T-helper 1 cell treated with Interleukin-12 subunit alpha and Interleukin-12 subunit beta and Interleukin-4 antibody, amounts not matched to agents 30 ng/mL and 1 ng/mL, for 36 hours (primary cell): ENCODE results near the gene EEFSEC. TPM values are rescaled to one million over a fixed set of nuclear protein-coding genes. Genes with fewer than 3 reads are reported as not detected.

Source experiments
- intact Hi-C: fragments of 100-400 bp; cut with micrococcal nuclease; formaldehyde crosslinking; loops from one replicate; pipeline ENCODE4 v1.15.1; 2024
- total RNA-seq: library from RNA; stranded (reverse); gene quantifications from 2 replicates; pipeline ENCODE4 v1.2.3, GENCODE V29; 2022

Gene EEFSEC
- total RNA-seq, 1 donor from 2014 or later = 15.9 TPM

DNA sequence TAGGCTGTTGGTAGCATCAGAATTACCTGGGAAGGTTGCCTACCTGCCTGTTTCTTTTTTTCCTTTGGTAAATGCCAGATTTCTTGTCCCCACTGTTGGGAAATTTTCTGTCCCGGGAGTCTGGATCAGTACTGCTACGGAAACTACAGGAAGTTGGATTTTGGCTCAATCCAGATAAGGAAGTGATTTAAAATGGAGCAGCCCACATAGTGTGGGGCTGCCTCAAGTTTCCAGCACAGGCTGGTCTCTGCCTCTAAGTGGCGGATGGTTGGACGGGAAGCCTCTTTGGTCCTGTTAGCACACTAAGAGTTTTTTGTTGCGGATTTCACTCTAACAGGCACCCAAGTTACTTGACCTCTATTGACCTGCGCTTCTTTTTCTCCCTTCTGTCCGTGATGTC is 54.7 kb downstream of the EEFSEC start:
- intact Hi-C loops = no loop called here

DNA sequence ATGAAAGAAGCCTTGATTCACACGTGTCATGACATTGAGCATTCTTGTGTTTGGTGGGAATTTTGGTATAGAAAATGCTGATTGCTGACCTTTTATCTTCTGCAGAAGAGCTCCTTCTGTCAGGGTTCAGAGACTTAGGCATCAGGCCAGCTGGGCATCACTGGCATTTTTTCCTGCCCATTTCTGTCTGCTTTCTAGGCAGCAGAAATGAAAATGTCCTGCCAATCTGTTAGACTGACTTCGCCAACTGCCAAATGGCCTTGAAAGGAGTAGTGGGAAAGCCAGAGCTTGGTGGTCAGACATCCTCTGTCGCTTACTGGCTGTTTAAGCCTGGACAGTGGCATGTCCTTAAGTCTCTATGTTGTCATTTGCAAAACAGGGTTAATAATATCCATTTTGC is 57.4 kb downstream of the EEFSEC start:
- intact Hi-C loops = no loop called here

DNA sequence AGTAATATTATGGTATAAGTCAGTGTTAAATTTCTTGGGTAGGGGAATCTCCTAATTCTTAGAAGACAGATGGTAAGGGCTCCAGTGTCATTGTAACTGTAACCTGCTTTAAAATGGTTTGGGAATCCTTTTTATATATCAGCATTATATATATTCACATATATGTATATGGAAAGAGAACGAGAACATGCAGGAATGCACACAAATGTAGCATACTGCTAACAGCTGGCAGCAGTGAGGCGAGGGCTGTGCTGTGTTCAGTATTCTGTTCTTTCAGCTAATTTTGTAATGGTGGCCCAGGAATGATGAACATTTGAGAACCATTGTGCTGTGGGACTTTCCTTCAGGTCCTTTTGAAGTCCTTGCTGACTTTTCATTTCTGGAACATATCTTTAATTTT is 60.8 kb downstream of the EEFSEC start:
- intact Hi-C loops = no loop called here

DNA sequence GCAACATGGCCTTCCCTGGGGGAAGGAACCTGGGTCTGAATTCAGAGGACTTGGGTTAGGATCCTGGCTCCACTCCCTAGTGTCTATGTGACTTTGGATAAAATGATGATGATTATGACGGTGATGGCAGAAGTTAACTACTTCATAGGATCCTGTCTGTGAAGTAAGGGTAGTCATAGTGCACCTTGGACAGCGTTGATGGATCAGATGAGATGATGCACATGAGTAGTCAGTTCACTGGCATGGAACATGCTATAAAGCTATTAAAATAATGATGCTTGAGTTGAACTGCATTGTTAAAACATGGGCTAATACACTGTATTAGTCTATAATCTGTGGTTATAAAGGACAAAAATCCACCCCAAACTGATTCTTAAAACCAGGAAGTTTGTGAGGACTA is 62.0 kb downstream of the EEFSEC start:
- intact Hi-C loops = no loop called here

DNA sequence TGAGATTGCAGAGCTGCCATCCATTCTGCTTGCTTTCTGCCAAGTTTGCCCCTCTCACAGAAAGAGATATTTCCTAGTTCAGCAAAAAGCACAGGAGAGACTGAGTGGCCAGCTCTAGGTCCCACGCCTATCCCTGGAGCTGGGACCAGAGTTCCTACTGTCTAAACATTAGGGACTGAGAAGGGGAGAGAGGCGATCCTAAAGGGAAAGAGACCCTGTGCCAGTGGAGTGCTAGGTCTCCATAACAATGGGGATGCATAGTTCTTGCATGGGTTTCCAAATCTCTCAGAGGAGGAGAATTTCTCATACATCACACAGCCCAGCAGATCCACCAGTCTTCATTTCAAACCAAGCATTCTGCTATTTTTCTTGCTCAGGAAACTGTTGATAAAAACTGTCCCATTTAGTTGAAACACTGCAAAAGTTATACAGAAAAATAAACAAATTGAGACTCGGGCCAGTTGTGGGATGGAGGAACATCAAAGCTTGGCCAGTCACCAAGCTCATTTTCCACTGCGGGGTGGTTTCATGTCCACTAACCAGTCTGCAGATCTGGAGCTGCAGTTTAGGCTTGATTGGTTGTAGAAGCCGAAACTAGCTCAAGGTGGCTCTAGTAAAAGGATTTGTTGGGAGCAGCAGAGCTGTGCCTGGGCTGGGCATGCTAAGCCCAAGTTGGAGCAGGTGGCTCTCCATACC is 62.7 kb downstream of the EEFSEC start:
- intact Hi-C loops = no loop called here

DNA sequence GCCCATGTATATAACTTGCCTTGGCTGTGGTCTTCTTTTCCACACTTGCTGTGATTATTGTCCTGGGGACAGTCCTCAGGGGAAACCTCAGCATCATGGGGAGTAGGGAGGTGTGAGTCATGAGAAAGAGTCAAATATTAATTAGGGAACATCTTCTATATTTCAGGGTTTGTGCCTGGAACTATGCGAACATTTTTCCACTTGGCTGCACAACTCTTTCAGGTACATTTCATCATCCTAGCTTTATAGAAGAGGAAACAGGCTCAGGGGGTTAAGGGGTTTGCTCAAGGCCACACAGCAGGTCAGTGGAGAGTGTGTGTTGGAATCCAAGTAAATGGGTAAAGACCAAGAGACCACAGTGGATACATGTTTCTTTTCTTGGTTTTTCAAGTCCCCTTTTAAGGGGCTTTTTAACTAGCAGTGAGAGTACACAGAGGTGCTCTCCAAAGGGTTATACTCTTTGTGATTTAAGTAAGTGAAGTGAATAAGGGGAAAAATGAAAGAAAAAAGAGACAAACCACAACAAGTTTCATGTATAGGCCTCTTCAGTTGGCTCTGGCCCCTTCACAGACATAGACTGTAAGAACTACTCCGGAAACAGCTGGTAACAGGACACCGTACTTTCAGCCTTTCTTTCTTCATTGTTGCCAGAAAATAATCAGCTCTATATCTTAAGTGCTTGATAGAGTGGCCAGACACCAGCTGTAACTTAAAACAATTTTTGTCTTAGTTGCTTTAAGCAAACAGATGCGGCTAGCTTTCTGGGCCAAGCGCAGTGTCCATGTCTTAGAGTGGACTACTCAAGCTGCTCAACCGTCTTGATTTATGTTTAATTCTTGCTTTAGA is 64.6 kb downstream of the EEFSEC start:
- intact Hi-C loops = no loop called here

DNA sequence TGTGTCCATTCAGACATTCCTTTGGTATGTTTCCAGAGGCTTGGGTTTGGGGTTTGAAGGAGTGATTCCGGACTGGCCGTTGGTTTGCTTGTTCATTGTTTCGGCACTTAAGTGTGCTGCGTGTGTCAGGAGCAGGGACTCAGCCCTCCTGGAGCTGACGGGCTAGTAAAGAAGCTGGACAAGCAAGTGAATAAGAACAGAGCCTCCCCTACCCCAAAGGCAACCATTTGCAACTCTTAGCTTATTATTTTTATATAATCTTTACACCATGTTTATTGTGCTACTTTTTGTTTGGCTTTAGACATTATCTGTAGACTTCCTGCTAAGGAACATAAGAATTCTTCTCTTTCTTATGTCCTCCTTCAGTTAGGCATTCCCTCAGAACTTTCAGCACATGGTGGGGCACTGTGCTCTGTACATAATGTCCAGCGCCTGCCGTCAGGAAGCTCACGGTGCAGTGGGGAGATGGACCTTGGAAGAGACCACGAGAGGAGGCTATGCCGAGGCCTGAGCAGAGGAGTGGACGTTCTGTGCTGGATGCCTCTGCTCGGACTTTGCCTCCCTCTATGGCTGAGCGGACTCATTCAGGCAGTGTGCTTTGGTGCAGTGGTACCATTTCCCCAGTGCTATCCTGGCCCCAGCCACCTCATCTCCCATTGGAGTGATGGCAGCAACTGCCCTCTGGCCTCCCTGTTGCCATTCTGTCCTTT is 65.4 kb downstream of the EEFSEC start:
- intact Hi-C loops = no loop called here

DNA sequence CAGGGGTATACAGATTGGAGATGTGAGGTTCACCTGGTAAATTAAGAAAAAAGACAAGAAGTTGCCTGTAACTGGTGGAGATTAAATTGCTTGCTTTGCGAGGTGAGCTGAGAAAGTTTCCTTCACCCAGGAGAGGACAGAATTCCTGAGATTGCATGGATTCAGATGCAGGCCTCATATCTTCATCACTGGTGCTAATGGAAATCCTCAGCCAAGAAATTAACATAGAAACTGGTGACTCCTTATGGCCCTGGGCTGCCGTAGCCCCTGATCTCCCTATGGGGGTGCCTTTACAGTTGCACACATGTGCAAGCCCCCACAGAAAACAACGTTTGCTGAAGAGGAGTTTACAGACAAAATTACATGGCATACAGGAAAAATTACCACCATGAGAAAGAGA is 68.0 kb downstream of the EEFSEC start:
- intact Hi-C loops = no loop called here

DNA sequence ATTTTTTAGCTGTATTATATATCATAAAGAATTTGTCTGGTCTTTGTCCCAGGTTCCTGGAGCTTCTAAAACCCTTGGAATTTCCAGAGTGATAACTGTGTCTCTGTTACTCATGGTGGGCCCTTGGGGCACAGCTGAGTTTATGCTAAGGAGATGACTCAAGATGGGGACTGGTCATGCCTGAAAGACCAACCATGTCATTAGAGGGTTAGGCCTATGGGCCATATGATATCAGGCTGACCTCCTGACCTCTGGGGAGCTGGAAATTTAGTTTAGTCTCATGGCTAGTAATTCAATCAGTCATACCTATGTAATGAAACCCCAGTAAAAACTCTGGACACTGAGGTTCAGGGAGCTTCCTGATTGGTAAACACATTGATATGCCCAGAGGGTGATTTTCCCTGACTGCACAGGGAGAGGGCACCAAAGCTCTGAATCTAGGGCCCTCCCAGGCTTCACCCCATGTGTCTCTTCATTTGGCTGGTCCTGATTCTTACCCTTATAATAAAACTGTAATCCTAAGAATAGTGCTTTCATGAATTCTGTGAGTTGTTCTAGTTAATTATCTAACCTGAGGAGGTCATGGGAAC is 69.6 kb downstream of the EEFSEC start:
- intact Hi-C loops = no loop called here

DNA sequence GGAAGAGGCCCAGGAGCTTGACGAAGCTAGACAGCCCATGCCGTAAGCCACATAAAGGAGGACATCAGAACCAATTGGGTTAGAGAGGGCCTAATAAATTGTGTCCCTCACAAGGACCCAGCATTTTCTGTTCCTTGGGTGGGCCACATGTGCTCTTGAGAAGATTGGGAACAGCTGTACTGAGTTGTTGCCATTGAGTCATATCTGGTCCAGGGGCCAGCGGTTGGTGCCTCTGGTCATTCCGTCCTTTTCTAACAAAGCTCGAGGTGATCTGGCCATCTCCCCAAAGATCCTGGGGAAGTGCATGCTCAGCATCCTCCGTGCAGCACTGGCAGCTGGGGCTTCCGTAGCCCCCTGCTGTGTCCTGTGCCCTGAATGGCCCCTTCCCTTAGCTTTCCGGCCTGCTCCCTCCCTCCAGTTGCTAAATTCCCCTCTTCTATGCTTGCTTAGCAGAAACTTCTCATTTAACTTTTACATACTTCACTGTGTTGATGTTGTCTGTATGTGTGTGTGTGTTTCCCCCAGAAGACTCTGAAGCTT is 73.0 kb downstream of the EEFSEC start:
- intact Hi-C loops = loop anchor here (5.0 kb wide), 1 partner anchor 271 kb away; no protein-coding TSS in a partner anchor

DNA sequence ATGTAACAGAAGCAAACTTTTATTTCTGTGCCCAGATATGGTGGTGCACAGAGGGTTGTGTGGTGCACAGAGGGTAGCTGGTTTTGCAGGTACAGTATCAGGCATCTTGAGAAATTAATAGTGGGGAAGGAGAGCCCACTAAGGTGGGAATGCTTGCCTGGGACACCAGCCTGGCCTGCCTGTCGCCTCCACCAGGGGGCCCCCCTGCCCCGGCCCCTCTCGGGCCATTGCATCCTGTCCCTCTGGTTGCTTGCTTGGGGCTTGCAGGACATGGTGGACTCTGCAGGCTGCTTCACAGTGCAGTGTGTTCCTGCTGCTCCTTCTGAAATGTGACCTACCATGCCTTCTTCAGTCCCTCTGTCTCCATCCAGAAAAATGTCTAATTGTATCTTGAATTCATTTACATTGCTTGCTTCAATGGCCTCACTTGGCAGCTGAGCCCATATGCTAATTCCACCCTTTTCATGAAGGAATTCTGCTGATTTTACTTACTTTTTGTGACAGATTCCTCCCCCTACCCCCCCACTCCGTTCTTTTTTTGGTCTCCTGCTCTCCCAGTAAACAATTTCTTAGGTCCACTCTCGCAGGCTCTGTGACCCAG is 73.6 kb downstream of the EEFSEC start:
- intact Hi-C loops = loop anchor here (1.0 to 5.0 kb wide), 2 partner anchors 95 to 270 kb away; no protein-coding TSS in a partner anchor

DNA sequence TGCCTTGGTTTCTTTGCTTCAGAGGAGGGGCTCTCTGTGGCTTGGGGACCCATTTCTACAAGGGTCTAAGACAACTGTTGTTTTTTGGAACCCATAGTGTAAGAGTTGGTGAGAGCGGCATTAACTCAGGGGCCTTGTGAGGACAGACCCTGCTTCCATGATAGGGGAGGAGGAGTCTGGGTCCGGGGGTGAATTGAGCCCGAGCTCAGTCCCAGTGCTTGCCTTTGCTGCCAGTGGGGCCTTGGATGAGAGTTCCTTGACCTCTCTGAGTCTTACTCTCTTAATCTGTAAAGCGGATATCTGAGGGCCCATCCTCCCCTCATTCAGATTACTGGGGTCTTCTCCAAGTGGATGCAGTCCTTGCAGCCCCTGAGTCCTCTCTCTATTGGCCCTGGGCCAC is 74.2 kb downstream of the EEFSEC start:
- intact Hi-C loops = loop anchor here (1.0 to 5.0 kb wide), 2 partner anchors 95 to 270 kb away; no protein-coding TSS in a partner anchor

DNA sequence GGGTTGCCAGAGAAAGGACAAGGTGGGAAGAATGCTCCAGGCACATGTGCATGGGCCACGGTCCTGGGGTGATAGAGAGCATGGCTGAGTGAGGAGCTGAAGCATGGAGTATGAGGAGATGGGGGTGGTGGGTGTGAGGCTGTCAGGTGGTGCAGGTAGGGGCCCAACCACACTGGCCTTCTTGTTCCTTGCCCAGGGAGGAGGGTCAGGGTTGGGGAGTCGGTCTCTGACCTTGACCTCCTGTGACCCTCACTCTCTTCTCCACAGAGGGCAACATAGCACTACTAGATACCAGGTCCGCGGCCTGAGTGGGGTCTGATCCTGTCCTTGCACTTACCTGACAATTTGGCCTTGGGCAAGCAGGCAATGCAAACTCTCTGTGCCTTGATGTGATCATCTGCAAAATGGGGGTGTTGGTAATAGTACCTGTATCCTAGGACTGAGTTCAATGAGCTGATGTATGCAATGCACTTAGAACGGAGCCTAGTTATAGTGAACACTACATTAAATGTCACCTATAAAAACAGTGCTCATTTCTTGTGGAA is 75.2 kb downstream of the EEFSEC start:
- intact Hi-C loops = loop anchor here (5.0 kb wide), 1 partner anchor 269 kb away; no protein-coding TSS in a partner anchor

DNA sequence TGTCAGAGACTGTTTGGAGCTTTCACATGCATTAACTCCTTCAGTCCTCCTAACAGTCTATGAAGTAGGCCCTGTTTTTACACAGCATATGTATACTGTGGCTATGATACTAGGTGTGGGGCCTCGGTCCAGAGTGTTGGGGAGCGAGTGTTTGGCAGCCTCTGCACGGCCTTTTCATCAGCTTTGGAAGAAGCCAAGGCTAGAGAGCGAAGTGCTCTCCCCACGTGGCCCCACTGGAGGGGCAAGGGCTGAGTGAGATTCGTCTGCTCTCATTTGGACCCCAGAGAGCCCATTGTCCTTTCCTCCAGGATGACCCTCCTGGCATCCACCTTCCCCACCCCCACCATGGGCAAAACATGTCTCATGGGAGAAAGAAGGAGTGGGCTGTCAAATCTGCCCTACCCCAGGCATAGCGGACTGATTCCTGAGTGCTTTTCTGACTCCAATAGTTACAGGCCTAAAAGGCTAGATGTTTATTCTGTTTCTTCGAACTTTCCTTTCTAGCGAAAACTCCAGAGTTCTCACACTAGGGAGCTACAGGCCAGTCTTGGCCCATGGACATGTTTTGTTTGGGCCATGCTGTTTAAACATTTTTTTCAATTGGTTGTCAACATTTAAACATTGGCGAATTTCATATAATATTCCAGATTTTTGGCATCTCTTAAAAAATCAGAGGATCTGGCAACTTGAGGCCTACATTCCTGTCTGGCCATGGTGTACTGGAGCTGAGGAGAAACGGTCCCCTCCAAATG is 76.0 kb downstream of the EEFSEC start:
- intact Hi-C loops = loop anchor here (5.0 kb wide), 1 partner anchor 268 kb away; no protein-coding TSS in a partner anchor

DNA sequence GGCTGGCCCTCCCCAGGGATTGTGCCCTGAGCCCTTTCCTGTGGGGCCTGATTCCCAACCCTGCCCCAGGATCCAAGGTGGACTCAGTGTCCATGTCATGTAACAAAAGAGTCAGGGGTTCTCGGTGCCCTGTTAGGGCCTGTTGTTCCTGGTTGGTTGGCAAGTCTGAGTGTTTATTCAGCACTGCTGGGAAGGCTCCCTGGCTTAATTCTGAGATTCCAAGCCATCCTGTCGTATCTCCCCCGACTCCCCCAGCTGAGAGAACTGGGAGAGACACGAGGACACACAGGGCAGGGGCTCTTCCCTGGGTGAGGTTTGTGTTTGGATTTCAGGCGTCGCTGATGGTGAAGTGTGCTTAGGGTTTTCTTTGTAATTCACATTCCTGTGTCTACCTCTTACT is 78.3 kb downstream of the EEFSEC start:
- intact Hi-C loops = no loop called here

DNA sequence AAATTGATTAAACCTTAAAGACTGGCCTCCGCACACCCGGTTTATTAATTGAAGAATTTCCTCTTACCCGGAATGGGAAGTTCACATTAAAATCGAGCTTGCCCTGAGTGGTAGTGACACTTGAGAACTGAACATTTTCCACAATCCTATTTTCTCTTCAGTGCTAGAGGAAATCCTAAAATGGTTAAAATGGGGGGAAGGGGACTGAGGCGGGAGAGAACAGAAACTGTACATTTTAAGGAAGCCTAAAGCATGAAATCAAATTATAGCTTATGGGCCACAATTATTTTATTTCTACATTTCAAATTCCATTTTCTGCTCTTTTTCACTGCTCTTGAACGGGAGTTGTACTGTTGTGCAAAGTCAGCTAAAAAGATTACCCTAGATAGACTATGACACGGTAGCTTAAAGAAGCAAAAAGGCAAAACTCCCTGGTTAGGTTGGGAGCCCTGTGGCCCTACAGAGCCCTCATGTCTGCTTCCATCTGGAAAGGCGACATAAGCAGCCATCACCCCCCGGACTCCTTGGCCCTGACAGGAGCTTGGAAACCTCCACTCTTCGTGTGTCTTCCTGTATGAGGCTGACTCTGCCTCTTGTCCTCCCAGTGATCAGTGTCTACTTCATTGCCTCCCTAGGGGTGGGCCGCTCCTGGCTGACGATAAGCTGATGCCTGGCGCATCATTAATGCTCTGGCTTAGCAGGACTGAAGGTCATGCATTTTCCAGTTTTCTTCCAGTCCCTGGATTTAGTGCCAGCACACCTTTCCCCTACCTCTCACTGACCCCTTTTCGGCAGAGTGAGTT is 79.3 kb downstream of the EEFSEC start:
- intact Hi-C loops = no loop called here

DNA sequence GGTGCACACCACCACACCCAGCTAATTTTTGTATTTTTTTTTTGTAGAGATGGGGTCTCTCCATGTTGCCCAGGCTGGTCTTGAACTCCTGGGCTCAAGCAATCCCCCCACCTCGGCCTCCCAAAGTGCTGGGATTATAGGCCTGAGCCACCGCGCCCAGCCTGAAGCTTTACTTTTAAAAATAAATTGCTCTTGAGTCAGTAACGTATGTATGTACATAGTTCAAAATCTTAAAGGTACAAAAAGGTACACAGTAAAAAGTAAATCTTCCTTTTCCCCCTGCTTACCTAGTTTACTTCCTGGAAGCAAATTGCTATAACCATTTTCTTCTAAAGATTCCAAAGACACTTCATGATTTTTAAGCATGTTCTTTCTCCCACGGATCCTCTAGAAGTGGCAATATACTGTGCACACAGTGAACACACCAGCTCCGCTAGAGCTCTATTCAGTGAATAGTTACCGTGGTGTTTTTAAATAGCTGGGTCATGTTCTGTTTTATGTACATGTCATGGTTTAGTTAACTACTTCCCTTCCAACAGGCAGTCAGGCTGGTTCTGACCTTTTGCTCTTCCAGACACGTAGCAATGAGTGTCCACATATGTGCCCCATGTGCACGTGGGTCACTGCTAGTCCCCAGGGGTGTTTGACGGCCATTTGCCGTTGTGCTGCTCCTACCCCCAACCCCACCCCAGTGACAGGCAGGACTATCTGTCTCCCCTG is 82.1 kb downstream of the EEFSEC start:
- intact Hi-C loops = no loop called here

DNA sequence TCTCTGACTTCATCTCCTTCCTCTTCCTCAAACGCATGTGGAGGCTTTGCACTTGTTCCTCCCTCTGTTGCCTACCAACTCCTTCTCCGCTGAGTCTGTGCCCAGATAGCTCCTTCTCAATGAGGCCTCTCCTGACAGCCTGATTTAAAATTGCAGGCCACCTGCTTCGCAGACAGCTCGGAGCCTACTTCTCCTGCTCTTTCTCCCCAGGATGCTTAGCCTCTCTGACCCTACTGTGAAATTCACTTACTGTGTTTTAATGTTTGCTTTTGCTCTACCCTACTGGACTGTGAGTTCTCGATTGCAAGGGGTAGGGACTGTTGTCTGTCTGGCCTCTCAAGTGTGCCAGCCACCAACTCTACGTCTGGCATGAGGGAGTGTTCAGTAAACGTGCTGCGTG is 83.4 kb downstream of the EEFSEC start:
- intact Hi-C loops = no loop called here
